ENCODE results near the gene KIF7.

DNA sequence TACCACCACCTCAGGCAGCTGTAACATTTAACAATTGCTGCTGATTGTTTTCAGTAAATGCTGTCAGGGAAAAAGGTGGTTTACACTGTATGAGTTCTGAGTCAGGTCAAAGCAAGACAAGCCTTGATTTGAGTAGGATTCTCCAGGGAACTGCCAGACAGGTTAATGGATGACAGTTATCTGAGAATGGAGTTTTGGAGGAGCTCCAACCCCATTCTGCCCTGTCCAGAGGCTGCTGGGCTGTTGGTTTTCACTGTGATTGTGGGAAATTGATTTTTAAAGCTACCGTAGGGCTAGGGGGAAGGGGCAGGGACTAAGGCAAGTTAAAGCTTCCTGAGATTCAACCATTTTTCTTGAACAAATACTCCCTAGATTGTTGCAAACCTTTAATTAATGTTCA lies 40.1 kb downstream of the KIF7 start:
- TF ChIP-seq CTCF (IDR thresholded peaks at IDR 0.05) (no peak), EP300 (IDR thresholded peaks at IDR 0.05; ENCODE audit: borderline replicate concordance in 1 of 2, low read depth in 1 of 2, low read length in 1 of 2) (no peak), POLR2AphosphoS5 (IDR thresholded peaks at IDR 0.05; ENCODE audit: low read depth, low read length) (no peak), RCOR1 (IDR thresholded peaks at IDR 0.05; ENCODE audit: low read length) (no peak), SMC3 (IDR thresholded peaks at IDR 0.05; ENCODE audit: low read depth, low read length) (no peak), FOXM1 (IDR thresholded peaks at IDR 0.05; ENCODE audit: low read depth) (no peak), GABPA (IDR thresholded peaks at IDR 0.05; ENCODE audit: low read depth) (no peak), TAF1 (IDR thresholded peaks at IDR 0.05; ENCODE audit: borderline replicate concordance, low read depth, low read length) (no peak), RAD21 (IDR thresholded peaks at IDR 0.05; ENCODE audit: low read length) (no peak), MAX (IDR thresholded peaks at IDR 0.05; ENCODE audit: low read depth) (no peak), ELF1 (IDR thresholded peaks at IDR 0.05) (no peak), ZBTB33 (IDR thresholded peaks at IDR 0.05; ENCODE audit: borderline replicate concordance, low read depth) (no peak)
- TF ChIP-seq, protein P1, sequence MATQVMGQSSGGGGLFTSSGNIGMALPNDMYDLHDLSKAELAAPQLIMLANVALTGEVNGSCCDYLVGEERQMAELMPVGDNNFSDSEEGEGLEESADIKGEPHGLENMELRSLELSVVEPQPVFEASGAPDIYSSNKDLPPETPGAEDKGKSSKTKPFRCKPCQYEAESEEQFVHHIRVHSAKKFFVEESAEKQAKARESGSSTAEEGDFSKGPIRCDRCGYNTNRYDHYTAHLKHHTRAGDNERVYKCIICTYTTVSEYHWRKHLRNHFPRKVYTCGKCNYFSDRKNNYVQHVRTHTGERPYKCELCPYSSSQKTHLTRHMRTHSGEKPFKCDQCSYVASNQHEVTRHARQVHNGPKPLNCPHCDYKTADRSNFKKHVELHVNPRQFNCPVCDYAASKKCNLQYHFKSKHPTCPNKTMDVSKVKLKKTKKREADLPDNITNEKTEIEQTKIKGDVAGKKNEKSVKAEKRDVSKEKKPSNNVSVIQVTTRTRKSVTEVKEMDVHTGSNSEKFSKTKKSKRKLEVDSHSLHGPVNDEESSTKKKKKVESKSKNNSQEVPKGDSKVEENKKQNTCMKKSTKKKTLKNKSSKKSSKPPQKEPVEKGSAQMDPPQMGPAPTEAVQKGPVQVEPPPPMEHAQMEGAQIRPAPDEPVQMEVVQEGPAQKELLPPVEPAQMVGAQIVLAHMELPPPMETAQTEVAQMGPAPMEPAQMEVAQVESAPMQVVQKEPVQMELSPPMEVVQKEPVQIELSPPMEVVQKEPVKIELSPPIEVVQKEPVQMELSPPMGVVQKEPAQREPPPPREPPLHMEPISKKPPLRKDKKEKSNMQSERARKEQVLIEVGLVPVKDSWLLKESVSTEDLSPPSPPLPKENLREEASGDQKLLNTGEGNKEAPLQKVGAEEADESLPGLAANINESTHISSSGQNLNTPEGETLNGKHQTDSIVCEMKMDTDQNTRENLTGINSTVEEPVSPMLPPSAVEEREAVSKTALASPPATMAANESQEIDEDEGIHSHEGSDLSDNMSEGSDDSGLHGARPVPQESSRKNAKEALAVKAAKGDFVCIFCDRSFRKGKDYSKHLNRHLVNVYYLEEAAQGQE (IDR thresholded peaks at IDR 0.05; ENCODE audit: low read depth, low read length), result no peak
- TF ChIP-seq, protein P2, sequence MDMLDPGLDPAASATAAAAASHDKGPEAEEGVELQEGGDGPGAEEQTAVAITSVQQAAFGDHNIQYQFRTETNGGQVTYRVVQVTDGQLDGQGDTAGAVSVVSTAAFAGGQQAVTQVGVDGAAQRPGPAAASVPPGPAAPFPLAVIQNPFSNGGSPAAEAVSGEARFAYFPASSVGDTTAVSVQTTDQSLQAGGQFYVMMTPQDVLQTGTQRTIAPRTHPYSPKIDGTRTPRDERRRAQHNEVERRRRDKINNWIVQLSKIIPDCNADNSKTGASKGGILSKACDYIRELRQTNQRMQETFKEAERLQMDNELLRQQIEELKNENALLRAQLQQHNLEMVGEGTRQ (IDR thresholded peaks at IDR 0.05; ENCODE audit: borderline replicate concordance, low read depth, low read length), result no peak

Measured in SK-N-SH (cell line).